ENCODE results near the gene ATP5F1C. TPM values are rescaled to one million over a fixed set of nuclear protein-coding genes. Genes with fewer than 3 reads are reported as not detected.

The ATP5F1C gene
- total RNA-seq, 2 donors from 2014 or later: 181 to 328 TPM

DNA sequence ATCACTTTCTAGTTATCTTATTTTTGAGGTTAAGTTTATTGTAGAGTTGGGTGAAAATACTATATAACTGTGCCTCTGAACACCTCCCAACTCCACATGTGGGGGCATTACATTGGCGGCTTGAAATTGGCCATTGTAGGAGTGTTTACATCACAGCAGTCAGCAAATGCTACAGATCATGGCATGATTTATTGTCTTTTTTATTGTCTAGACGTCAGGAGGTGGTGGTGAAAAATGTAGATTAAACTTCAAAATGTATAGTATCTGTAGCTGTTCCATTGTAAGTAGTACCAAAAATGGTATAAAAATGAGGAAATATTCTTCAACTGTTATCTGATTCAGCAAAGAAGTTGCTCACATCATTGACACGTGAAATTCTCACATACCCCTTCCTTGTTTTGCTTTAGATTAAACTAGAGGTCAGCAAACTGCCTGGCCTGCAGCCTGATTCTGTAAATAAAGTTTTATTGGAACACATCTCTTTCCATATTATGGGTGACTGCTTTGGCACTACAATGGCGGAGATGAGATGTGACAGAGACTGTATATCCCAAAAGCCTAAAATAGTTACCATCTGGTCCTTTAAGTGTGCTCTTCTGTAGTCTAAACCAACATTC lies 65.4 kb downstream of the ATP5F1C start:
- ATAC-seq (replicated peaks): no peak
- H3K27me3 Mint-ChIP-seq: no peaks in the 10 kb centered on the region

DNA sequence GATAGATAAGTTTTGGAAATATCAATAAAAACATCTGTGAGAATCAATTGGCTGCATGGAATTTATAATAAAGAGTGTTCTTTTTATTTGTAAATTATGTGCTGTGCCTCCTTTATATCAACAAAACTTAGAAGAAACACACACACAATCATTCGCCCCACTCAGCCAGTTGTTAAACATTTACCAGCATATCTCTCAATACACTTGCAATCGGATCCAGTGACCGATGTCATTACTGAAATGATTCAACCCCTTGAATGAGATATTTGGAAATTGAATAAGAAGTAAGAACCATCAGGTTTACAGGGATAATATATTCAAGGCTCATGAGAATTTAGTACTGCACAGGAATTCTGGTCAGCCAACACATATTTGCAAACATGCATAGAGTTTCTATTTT lies 65.9 kb downstream of the ATP5F1C start:
- Mint-ChIP-seq H3K36me3 (ENCODE audit: low read depth) (peaks cover 17% of the 10 kb centered on the region), H3K4me3 (no peak overlapping the region), H3K4me1 (peaks cover 5% of the 10 kb centered on the region), H3K9me3 (no peaks in the 10 kb centered on the region), H3K27me3 (no peaks in the 10 kb centered on the region), H3K27ac (no peak overlapping the region)
- ATAC-seq (replicated peaks): no peak

More for the DNA sequence above, 65.4 kb downstream of the ATP5F1C start:
- H3K9me3 Mint-ChIP-seq: no peaks in the 10 kb centered on the region
- peaks cover 6% of the 10 kb centered on the region for H3K4me1 Mint-ChIP-seq
- no peak overlapping the region for H3K4me3 Mint-ChIP-seq
- H3K27ac Mint-ChIP-seq: no peak overlapping the region
- peaks cover 17% of the 10 kb centered on the region for H3K36me3 Mint-ChIP-seq (ENCODE audit: low read depth)

DNA sequence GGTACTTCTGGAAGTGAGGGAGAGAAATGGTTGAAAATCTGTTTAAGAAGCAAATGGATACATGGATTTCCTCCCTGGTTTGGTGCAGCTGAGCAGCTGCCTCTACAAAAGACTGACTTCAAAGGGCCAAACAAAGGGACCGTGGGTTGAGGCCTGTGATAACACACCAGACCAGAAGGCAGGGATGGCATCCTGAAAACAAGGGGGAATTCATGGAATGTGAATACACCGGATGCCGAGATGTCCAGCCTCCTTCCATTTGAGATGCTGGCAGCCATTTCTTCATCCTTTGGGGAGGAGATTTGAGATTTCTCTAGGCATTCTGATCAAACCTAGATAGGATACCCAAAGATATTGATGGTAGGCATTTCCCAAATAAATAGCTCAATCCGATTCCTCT lies 67.2 kb downstream of the ATP5F1C start:
- Mint-ChIP-seq H3K27ac (no peak overlapping the region), H3K36me3 (ENCODE audit: low read depth) (peaks cover 17% of the 10 kb centered on the region), H3K4me3 (no peak overlapping the region), H3K27me3 (no peaks in the 10 kb centered on the region), H3K4me1 (peaks cover 5% of the 10 kb centered on the region), H3K9me3 (peaks cover 4% of the 10 kb centered on the region)
- ATAC-seq (replicated peaks): no peak

DNA sequence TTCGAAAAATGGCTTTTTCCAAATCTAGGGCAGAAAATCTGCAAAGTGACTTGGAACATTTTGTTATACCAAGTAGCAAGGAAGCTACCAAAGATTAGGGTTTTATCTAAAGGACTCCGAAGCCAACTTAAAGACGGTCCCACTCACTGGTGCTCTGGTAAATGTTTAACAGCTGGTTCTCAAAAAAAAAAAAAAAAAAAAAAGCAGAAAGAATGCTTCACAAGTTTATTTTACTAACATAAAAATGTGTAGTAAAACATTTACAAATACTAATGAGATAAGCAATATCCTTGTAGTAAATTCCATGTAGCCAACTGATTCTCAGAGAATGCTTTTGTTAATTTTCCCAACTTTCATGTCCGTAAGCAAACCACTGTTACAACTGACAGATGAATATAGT lies 68.7 kb downstream of the ATP5F1C start:
- Mint-ChIP-seq H3K9me3 (peaks cover 7% of the 10 kb centered on the region), H3K36me3 (ENCODE audit: low read depth) (peaks cover 16% of the 10 kb centered on the region), H3K27ac (no peak overlapping the region), H3K4me1 (peaks cover 5% of the 10 kb centered on the region), H3K27me3 (no peaks in the 10 kb centered on the region), H3K4me3 (no peak overlapping the region)
- ATAC-seq (replicated peaks): no peak

DNA sequence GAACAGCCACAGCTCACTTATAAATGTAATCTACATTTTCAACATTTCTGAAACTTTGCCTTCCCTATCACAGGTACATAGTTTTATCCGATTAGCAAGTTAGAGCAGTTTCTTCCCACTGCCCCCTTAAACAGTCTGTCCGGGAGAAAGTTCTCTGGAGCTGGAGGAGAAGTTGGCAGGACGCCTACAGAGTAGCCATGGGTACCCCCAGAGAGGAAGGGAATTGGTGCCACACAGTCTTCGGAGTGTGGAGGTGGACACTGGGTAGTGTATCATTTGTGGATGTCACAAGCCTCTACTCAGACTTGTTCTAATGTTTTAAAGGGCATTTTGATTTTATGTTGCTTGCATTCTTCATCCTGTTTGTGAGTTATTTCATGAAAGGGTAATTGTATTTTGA lies 69.3 kb downstream of the ATP5F1C start:
- H3K36me3 Mint-ChIP-seq (ENCODE audit: low read depth): peaks cover 15% of the 10 kb centered on the region
- peaks cover 12% of the 10 kb centered on the region for H3K9me3 Mint-ChIP-seq
- H3K4me3 Mint-ChIP-seq: no peak overlapping the region
- H3K27ac Mint-ChIP-seq: no peak overlapping the region
- peaks cover 3% of the 10 kb centered on the region for H3K4me1 Mint-ChIP-seq
- no peaks in the 10 kb centered on the region for H3K27me3 Mint-ChIP-seq
- no peak for ATAC-seq (replicated peaks)

Other genes with a start within 250 kb of the ATP5F1C start
- gene ITIH5, start 121.2 kb upstream of the ATP5F1C start, total RNA-seq: under 1 TPM in 1 of 2 donors, not detected in 1; 0.34 TPM
- not detected for gene ITIH2, start 84.9 kb upstream of the ATP5F1C start, total RNA-seq
- 10 to 100 TPM; 10.5 to 11.0 TPM for gene KIN, start 184 bp upstream of the ATP5F1C start, total RNA-seq
- 10 to 100 TPM in 1 of 2 donors, 1 to 10 TPM in 1; 9.7 to 14.0 TPM for gene TAF3, start 30.3 kb downstream of the ATP5F1C start, total RNA-seq